ENCODE results near the gene ZFYVE1.

DNA sequence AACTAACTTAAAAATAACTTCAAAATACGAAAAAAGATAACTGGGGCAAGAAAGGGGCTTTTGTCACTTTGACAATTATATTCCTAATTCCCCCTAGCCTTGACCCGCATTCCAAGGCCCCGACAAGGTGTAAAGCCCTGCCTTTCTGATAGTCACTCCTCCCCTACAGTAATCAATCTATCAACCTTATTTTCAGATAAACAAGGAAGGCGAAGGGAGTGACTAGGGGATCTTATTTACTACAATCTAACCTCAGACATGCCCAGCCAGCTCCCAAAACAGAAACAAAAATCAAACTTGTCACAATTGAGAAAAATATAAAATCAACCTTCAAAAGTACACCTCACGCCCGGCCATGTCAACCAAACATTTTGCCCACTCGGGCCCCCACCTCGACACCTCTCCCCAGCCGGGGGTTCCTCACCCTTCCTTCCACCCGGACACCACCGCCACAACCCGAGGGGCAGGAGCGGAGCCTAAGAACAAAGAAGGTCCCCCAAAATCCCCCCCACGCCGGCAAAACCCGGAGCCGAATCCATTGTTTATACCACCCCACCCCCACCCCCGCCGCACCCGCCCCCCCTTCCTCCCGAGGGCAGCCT is 562 bp downstream of the ZFYVE1 start:
- TF ChIP-seq ETV6 (conservative IDR thresholded peaks at IDR 0.05 in 1 of 2, IDR thresholded peaks at IDR 0.05 in 1 of 2; ENCODE audit: borderline replicate concordance in 1 of 2, low read depth in 1 of 2), result no peak
- no peak for TF ChIP-seq CTCF (IDR thresholded peaks at IDR 0.05 in 2 of 3, conservative IDR thresholded peaks at IDR 0.05 in 1 of 3; ENCODE audit: control insufficient read depth in 2 of 3, extremely low read depth in 1 of 3, insufficient read depth in 1 of 3, low read depth in 3 of 3, low read length in 3 of 3)
- no peak for TF ChIP-seq SIN3A (IDR thresholded peaks at IDR 0.05; ENCODE audit: low read depth, low read length)
- no peak for TF ChIP-seq YY1 (IDR thresholded peaks at IDR 0.05; ENCODE audit: low read depth, low read length)
- TF ChIP-seq ELK1 (IDR thresholded peaks at IDR 0.05; ENCODE audit: low read depth, low read length), result no peak
- TF ChIP-seq GABPA (IDR thresholded peaks at IDR 0.05; ENCODE audit: low read depth), result no peak

Measured in GM12878 (cell line).